Liver (tissue), 3 donors: Measurements from ENCODE around the gene USP28.

Experiments
- ATF3 ChIP-seq: IDR thresholded peaks from 2 replicates; pipeline ENCODE4 v1.6.1; 2016; ENCODE audit warnings: antibody characterized with exemption
- CTCF ChIP-seq: fragments of 150-350 bp; IDR thresholded peaks from 2 replicates; pipeline ENCODE4 v1.5.1; 2017; ENCODE audit warnings: improper control_type of control experiment, low read depth, low read length; ENCODE audit not compliant: missing input control
- JUND ChIP-seq, 2 donors: IDR thresholded peaks; 2 replicates each; pipeline ENCODE4 v1.6.1; 2016; ENCODE audit warnings: antibody characterized with exemption in 2 of 2
- REST ChIP-seq: IDR thresholded peaks from 2 replicates; pipeline ENCODE4 v1.6.1; 2016; ENCODE audit warnings: antibody characterized with exemption, mild to moderate bottlenecking
- RXRA ChIP-seq, 2 donors: IDR thresholded peaks; 2 replicates each; pipeline ENCODE4 v1.6.1; 2017 to 2018; ENCODE audit warnings: antibody characterized with exemption in 2 of 2, mild to moderate bottlenecking in 1 of 2
- TAF1 ChIP-seq: conservative IDR thresholded peaks from 2 replicates; pipeline ENCODE4 v1.6.1; 2016; ENCODE audit warnings: antibody characterized with exemption, mild to moderate bottlenecking
- donor health status: healthy.
- donor health status: healthy.

DNA sequence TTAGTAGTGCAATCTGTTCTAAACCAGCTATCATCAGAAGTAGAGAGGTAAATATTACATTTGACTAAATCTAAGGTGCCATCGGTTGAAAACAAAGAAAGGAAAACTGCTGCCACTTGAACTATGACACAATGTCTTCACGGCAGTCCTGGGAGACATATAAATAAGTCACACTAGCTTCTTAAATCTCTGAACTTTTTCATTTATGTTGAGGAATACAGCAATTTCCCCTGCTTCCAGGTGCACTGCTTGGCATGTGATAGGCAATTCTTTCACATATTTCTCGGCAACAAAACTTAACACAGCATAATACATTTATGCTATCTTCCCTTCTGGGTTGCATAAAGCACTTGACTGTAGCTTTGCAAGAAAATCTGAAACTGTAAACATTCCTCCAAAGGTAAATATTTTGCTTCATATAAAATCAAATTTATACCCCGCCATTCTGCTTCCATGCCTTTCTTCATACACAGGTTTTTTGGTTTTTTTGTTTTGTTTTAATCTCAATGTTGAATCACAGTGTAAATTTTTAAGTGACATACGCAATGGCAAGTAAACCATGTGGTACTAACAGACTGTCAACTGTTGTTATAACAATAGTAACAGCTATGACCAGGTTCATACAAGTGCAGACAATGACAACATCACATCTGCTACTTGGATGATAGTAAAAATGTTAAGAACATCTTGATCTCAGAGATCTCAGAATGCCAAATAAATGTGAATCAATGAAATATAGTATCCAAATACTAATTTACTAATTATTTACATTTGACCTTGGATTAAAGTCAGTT lies 18.2 kb downstream of the USP28 start:
- TF ChIP-seq CTCF (no peak), ATF3 (no peak), TAF1 (no peak), REST (no peak), JUND (IDR thresholded peaks at IDR 0.05) (no peak), RXRA (IDR thresholded peaks at IDR 0.05) (no peak)
